Mesendoderm (in vitro differentiated cells): ENCODE results near the gene PPARA.
"Not testable (repeated sequence)": the region's sequence is repeated elsewhere in the genome, so short reads cannot be mapped to it uniquely, and the experiment has no call there.

Experiments used
- DNase-seq: peaks from one replicate; pipeline ENCODE4 v3.0.0; 2013
- H2AK5ac ChIP-seq: 2 replicates; pipeline ENCODE4 v1.6.1; 2013; ENCODE audit warnings: low read length, inconsistent platforms
- H2BK120ac ChIP-seq: 2 replicates; pipeline ENCODE4 v1.6.1; 2013; ENCODE audit warnings: low read depth, mild to moderate bottlenecking, low read length, moderate library complexity, mixed read lengths
- H2BK15ac ChIP-seq: replicated peaks from 2 replicates; pipeline ENCODE4 v1.6.1; 2013; ENCODE audit warnings: low read depth, mild to moderate bottlenecking, moderate library complexity
- H2BK5ac ChIP-seq: 2 replicates; pipeline ENCODE4 v1.6.1; 2013; ENCODE audit warnings: low read length, inconsistent platforms
- H3K18ac ChIP-seq: 2 replicates; pipeline ENCODE4 v1.6.1; 2013; ENCODE audit warnings: mild to moderate bottlenecking, low read length, mixed read lengths
- H3K23ac ChIP-seq: one replicate; pipeline ENCODE4 v1.6.1; 2013; ENCODE audit warnings: low read length
- H3K27ac ChIP-seq: 2 replicates; pipeline ENCODE4 v1.5.1; 2013; ENCODE audit warnings: low read depth, mild to moderate bottlenecking, inconsistent platforms, low read length, moderate library complexity
- H3K27me3 ChIP-seq: 2 replicates; pipeline ENCODE4 v1.6.1; 2013; ENCODE audit warnings: low read length, control low read depth, mild to moderate bottlenecking, inconsistent platforms; ENCODE audit not compliant: insufficient read depth, poor library complexity
- H3K36me3 ChIP-seq: 2 replicates; pipeline ENCODE4 v1.6.1; 2013; ENCODE audit warnings: low read length, inconsistent platforms; ENCODE audit not compliant: control insufficient read depth, insufficient read depth
- H3K4ac ChIP-seq: one replicate; pipeline ENCODE4 v1.6.1; 2013; ENCODE audit warnings: low read depth, mild to moderate bottlenecking, low read length, moderate library complexity
- H3K4me1 ChIP-seq: 2 replicates; pipeline ENCODE4 v1.6.1; 2013; ENCODE audit warnings: low read depth, low read length, inconsistent platforms; ENCODE audit not compliant: control insufficient read depth
- H3K4me2 ChIP-seq: 2 replicates; pipeline ENCODE4 v1.6.1; 2013; ENCODE audit warnings: low read length
- H3K4me3 ChIP-seq: 2 replicates; pipeline ENCODE4 v1.5.1; 2013; ENCODE audit warnings: mild to moderate bottlenecking, low read length
- H3K56ac ChIP-seq: one replicate; pipeline ENCODE4 v1.6.1; 2013; ENCODE audit warnings: low read length
- H3K79me1 ChIP-seq: 2 replicates; pipeline ENCODE4 v1.6.1; 2013; ENCODE audit warnings: low read length, inconsistent platforms
- H3K79me2 ChIP-seq: 2 replicates; pipeline ENCODE4 v1.6.1; 2013; ENCODE audit warnings: mild to moderate bottlenecking, low read length; ENCODE audit not compliant: control insufficient read depth, insufficient read depth
- H3K9ac ChIP-seq: 2 replicates; pipeline ENCODE4 v1.6.1; 2013; ENCODE audit warnings: low read length, inconsistent platforms
- H4K5ac ChIP-seq: one replicate; pipeline ENCODE4 v1.6.1; 2013; ENCODE audit warnings: low read length
- H4K8ac ChIP-seq: one replicate; pipeline ENCODE4 v1.6.1; 2013; ENCODE audit warnings: low read depth, mild to moderate bottlenecking, control low read depth, low read length, moderate library complexity
- WGBS: extraction: QIAGEN DNeasy Blood & Tissue Kit; methylation state at CpG from one replicate; pipeline ENCODE4 v1.1.7; 2013; ENCODE audit warnings: low lambda C conversion rate, missing lambda C conversion rate; ENCODE audit not compliant: insufficient coverage; ENCODE audit errors: extremely low coverage; 5-methylcytosine and 5-hydroxymethylcytosine counted together

Gene PPARA

DNA sequence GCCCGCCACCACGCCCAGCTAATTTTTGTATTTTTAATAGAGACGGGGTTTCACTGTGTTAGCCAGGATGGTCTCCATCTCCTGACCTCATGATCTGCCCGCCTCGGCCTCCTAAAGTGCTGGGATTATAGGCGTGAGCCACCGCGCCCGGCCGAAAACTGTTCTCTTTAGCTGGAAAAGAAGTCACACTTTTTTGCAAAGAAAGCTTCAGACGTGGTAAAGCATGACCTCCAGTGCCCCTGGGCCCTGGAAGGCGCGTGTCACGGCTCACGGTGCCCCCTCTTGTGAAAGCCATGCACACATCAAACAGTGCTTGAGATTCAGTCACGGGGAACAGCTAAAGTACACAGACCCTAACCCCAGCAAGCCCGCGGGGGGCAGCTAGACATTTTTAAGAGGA is 48.5 kb downstream of the PPARA start:
- H3K79me1 ChIP-seq, H3K4me1 ChIP-seq, H3K27me3 ChIP-seq, H3K36me3 ChIP-seq, H2BK15ac ChIP-seq, H2BK5ac ChIP-seq, DNase-seq, H3K27ac ChIP-seq, H4K5ac ChIP-seq, H3K18ac ChIP-seq, H3K56ac ChIP-seq, H3K4me2 ChIP-seq, H3K4ac ChIP-seq, H2AK5ac ChIP-seq, H3K79me2 ChIP-seq, H2BK120ac ChIP-seq, H4K8ac ChIP-seq, H3K9ac ChIP-seq, H3K4me3 ChIP-seq, H3K23ac ChIP-seq: not testable (repeated sequence)
- no CpG with 5 or more reads among the region's 18 CpGs for WGBS

DNA sequence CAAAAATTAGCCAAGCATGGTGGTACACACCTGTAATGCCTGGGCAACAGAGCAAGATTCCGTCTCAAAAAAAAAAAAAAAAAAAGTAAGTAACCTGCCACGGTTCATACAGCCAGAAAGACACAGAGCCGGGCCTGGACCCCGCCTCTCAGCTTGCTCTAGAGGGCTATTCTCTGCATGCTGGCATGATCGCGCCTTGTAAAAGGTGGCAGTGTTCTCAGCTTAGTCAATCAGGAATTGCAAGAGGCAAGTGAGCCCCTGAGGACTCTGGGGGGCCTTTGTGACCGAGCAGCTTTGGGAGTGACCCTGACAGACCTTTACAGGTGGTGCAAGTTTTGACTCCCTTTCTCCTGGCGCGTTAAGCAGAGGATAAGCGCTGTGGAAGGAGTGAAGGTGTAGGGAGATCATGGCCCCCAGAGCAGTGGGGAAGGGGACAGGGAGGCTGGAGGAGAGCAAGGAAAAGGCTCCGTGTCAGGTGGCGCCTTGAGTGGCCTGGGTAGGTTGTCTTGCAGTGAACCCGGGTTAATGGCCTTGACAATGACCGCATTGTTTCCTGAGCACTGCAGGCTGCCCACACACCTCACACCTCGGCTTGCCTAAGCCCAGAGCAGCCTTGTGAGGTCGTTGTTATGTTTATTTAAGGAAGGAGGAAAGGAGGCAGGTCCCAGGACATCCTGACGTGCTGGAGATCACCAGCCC is 50.9 kb downstream of the PPARA start:
- H3K27ac ChIP-seq, result no peak overlapping the region
- no peak overlapping the region for H4K8ac ChIP-seq
- no peak overlapping the region for H3K9ac ChIP-seq
- H3K36me3 ChIP-seq, result no peaks in the 10 kb centered on the region
- no peaks in the 10 kb centered on the region for H3K79me1 ChIP-seq
- WGBS, result no CpG with 5 or more reads among the region's 17 CpGs
- H3K56ac ChIP-seq, result no peak overlapping the region
- H3K27me3 ChIP-seq, result no peaks in the 10 kb centered on the region
- no peak overlapping the region for H2BK120ac ChIP-seq
- no peak overlapping the region for H3K4ac ChIP-seq
- peak; percentile 92 for DNase-seq
- no peak overlapping the region for H3K18ac ChIP-seq
- no peak overlapping the region for H3K4me2 ChIP-seq
- no peak overlapping the region for H3K23ac ChIP-seq
- no peak overlapping the region for H3K4me3 ChIP-seq
- no peaks in the 10 kb centered on the region for H3K79me2 ChIP-seq
- H4K5ac ChIP-seq, result no peak overlapping the region
- H3K4me1 ChIP-seq, result peaks cover 5% of the 10 kb centered on the region
- no peak overlapping the region for H2BK5ac ChIP-seq
- H2BK15ac ChIP-seq, result no peak overlapping the region
- no peak overlapping the region for H2AK5ac ChIP-seq

DNA sequence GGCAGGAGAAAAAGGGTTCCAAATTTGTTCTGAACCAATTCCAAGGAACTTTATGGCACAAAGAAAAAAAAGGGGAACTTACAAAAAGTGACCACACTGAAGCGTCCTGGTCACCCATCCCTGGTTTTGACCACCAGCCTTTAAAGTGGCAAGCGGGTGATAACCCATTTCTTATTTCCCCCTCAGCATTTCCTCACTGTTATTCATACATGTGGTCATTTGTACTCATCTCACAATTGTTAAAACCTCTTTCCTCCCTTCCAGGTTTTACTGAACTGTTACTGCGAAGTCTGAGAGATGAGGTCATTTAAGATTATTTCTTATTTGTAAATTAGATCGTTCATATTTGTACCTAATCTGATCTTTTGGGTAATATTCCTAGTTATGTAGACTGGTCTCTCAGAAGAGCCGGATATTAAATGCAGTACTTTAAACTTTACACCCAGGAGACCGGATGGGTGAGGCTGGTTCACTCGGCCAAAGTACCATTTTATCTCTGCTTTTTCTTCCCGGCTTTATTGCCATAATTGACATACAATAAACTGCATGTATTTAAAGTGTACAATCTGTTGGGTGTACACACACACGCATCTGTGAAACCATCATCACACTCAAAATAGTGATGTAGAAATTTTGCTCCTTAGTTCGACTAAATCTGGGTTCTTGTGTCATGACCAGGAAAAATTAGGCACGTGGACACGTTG is 52.7 kb downstream of the PPARA start:
- no peak overlapping the region for H2BK15ac ChIP-seq
- H3K4me3 ChIP-seq, result no peak overlapping the region
- no peak overlapping the region for H2BK5ac ChIP-seq
- no peaks in the 10 kb centered on the region for H3K27me3 ChIP-seq
- no peak overlapping the region for H3K4ac ChIP-seq
- no CpG with 5 or more reads among the region's 12 CpGs for WGBS
- H3K79me2 ChIP-seq, result no peaks in the 10 kb centered on the region
- no peaks in the 10 kb centered on the region for H3K79me1 ChIP-seq
- no peak overlapping the region for H4K5ac ChIP-seq
- H3K56ac ChIP-seq, result no peak overlapping the region
- no peak overlapping the region for H4K8ac ChIP-seq
- H3K4me2 ChIP-seq, result no peak overlapping the region
- H3K36me3 ChIP-seq, result no peaks in the 10 kb centered on the region
- H2AK5ac ChIP-seq, result no peak overlapping the region
- H3K18ac ChIP-seq, result no peak overlapping the region
- H2BK120ac ChIP-seq, result no peak overlapping the region
- H3K9ac ChIP-seq, result no peak overlapping the region
- peaks cover 5% of the 10 kb centered on the region for H3K4me1 ChIP-seq
- H3K23ac ChIP-seq, result no peak overlapping the region
- H3K27ac ChIP-seq, result no peak overlapping the region
- DNase-seq, result no peak

DNA sequence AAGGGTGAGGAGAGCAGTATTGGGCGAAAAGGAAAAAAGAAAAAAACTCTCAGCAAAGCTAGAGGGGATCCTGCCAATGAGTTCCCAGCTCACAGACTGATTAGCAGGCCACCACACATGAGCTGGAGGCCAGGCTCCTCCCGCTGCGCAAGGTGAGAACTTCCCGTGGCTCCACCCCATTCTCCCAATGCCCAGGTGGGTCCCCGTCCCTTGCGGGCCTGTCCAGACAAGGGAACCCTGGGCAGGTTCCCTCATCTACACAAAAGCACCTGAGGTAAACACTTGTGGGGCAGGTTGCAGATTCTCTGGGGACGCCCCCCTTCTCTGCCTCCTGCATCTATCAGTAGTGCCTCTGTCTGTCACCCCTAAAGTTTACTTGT is 53.3 kb downstream of the PPARA start:
- Histone ChIP-seq H2BK15ac (no peak overlapping the region), H3K23ac (no peak overlapping the region), H2BK5ac (no peak overlapping the region), H2AK5ac (no peak overlapping the region), H3K56ac (no peak overlapping the region), H3K79me2 (no peaks in the 10 kb centered on the region), H3K9ac (no peak overlapping the region), H4K5ac (no peak overlapping the region), H3K27me3 (no peaks in the 10 kb centered on the region), H3K4ac (no peak overlapping the region), H3K4me2 (no peak overlapping the region), H3K79me1 (no peaks in the 10 kb centered on the region), H2BK120ac (no peak overlapping the region), H3K4me3 (no peak overlapping the region), H4K8ac (no peak overlapping the region), H3K4me1 (peaks cover 5% of the 10 kb centered on the region), H3K36me3 (no peaks in the 10 kb centered on the region), H3K18ac (no peak overlapping the region), H3K27ac (no peak overlapping the region)
- WGBS, result no CpG with 5 or more reads among the region's 7 CpGs
- no peak for DNase-seq

DNA sequence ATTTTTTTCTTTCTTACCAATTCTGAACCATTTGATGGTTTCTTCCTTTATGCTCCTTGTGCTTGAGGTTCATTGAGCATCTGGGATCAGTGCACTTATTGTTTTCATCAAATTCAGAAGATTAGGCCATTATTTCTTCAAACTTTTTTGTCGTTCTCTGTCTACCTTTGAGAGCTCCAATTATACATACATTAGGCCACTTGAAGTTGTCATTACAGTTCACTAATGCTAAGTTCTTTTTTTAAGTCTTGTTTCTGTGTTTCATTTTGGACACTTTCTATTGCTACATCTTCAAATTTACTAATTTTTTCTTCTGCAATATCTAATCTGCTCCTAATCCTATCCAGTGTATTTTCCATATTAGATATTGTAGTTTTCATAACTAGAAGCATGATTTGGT is 58.9 kb downstream of the PPARA start:
- Histone ChIP-seq H3K27me3 (no peaks in the 10 kb centered on the region), H3K27ac (no peak overlapping the region), H2BK120ac (no peak overlapping the region), H3K4me1 (no peaks in the 10 kb centered on the region), H3K4ac (no peak overlapping the region), H3K18ac (no peak overlapping the region), H2BK15ac (no peak overlapping the region), H4K5ac (no peak overlapping the region), H2BK5ac (no peak overlapping the region), H4K8ac (no peak overlapping the region), H3K9ac (no peak overlapping the region), H3K4me2 (no peak overlapping the region), H3K79me1 (no peaks in the 10 kb centered on the region), H3K79me2 (no peaks in the 10 kb centered on the region), H3K23ac (no peak overlapping the region), H2AK5ac (no peak overlapping the region), H3K4me3 (no peak overlapping the region), H3K56ac (no peak overlapping the region), H3K36me3 (no peaks in the 10 kb centered on the region)
- whole genome bisulfite sequencing, result no CpG with 5 or more reads among the region's 1 CpG
- no peak for DNase-seq

DNA sequence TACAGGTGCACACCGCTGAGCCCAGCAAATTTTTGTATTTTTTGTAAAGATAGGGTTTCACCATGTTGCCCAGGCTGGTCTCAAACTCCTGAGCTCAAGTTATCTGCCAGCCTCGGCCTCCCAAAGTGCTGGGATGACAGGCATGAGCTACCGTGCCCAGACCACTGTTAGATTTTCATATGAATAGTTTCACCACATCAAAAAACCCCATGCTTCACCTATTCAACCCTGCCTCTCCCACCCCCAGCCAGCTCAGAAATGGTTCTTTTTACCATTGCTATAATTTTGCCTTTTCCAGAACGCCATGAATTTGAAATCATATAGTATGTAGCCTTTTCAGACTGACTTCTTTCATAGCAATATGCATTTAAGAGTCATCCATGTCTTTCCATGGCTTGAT is 61.9 kb downstream of the PPARA start:
- WGBS, result no CpG with 5 or more reads among the region's 4 CpGs
- no peaks in the 10 kb centered on the region for H3K36me3 ChIP-seq

More for the DNA sequence above, 61.9 kb downstream of the PPARA start:
- Histone ChIP-seq H3K79me1 (no peaks in the 10 kb centered on the region), H3K18ac (no peak overlapping the region), H3K9ac (no peak overlapping the region), H3K4me1 (no peaks in the 10 kb centered on the region), H3K56ac (no peak overlapping the region), H4K5ac (no peak overlapping the region), H3K27me3 (no peaks in the 10 kb centered on the region), H3K4me2 (no peak overlapping the region), H3K23ac (no peak overlapping the region), H2AK5ac (no peak overlapping the region), H3K4me3 (no peak overlapping the region), H2BK120ac (no peak overlapping the region), H4K8ac (no peak overlapping the region), H2BK15ac (no peak overlapping the region), H2BK5ac (no peak overlapping the region), H3K27ac (no peak overlapping the region), H3K4ac (no peak overlapping the region), H3K79me2 (no peaks in the 10 kb centered on the region)
- DNase-seq, result no peak
